NCI-H2171 (cell line): ENCODE data around the gene TMEM87B.
"Not testable (repeated sequence)": the region's sequence is repeated elsewhere in the genome, so short reads cannot be mapped to it uniquely, and the experiment has no call there.

ENCODE experiments used
- DNase-seq: peaks from one replicate; lab custom pipeline; 2025; lab: John Stamatoyannopoulos, UW

TMEM87B gene

DNA sequence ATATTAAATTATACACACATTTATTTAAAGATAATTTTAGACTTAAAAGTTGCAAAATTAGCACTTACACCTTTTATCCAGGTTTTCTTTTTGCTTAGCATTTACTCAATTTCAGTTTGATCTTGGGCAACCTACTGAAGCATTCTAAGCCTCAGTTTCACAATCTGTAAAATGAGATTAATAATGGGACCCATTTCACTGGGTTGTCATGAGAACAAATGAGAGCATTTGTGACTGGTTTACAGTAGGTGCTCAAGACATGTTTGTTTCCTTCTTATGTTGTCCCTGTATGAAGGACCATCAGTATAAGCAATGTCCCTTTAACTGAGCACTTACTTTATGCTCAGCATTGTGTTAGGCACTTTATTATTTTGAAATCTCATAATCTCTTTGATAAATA is 78.3 kb downstream of the TMEM87B start:
- no peak for DNase-seq

DNA sequence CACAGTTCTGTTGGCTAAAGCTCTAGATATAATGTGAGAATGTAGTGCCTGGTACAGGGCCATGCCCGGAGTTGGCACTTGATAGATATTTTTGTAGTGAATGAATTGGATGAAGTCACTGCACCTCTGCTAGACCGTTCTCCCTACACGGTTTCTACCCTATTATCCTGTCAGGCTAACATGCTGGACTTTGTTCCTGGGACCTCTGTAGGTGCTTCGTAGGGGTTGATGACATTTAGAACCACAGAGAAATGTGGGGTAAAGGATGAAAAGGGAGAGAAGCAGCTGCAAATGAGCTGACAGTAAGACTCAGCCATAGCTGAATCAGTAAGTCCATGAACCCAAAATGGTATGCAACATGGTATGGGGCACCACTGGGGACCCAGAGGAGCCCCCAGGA is 79.1 kb downstream of the TMEM87B start:
- DNase-seq: no peak

DNA sequence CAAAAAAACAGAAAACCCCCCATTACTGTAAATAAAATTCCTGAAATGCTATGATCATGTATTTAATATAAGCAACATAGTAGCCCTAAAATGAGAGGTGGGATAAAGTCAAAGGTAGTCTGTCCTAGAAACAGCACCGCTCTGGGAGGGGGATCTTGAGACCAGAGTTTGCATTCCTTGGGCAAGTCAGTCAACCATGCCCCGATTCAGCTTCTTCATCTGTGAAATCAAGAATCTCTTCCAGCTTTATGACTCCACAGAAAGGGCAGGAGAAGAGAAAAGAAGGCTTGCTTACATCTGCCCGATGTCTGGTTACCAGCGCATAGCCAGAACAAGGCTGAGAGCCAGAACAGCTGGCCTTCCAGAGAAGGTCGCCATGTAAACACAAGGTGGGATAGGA is 81.0 kb downstream of the TMEM87B start:
- DNase-seq: no peak

DNA sequence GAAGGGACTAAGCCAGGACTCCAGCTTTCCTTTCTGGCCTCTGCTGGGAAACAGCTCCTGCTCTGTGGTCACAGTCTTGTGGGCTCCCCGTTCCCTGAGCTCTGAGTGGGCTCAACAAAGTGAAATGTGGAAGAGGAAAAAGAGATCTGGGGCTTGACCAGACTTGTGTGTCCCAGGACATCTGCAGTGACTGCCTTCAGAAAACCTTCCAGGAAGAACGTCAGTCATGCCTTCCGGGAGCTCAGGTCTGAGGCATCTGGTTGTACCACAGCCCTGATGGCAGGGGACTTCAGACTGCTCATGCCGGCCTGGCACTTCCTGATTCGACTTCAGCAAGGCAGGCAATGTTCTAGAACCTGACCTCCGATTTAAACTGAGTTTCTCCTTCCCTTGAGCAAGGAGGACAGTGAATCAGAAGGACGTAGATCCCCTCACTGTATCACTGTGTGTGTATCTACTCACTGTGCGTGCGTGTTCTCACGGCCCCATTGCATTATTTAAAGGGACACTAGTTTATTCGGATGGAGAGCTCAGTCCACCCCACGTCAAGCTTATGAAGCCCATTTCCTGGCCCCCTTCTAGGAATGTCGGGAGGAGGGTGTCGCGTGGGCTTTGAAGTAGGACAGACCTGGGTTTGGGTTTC is 82.6 kb downstream of the TMEM87B start:
- no peak for DNase-seq

- no peak for DNase-seq
Observed at GRCh38 chr2:112138159-112139032, 83.3 kb downstream of the TMEM87B start, which contains the start of gene FBLN7. TSS of gene FBLN7 (plus strand) at chr2:112138385. CDS start at chr2:112138656, 271 bp downstream.

DNA sequence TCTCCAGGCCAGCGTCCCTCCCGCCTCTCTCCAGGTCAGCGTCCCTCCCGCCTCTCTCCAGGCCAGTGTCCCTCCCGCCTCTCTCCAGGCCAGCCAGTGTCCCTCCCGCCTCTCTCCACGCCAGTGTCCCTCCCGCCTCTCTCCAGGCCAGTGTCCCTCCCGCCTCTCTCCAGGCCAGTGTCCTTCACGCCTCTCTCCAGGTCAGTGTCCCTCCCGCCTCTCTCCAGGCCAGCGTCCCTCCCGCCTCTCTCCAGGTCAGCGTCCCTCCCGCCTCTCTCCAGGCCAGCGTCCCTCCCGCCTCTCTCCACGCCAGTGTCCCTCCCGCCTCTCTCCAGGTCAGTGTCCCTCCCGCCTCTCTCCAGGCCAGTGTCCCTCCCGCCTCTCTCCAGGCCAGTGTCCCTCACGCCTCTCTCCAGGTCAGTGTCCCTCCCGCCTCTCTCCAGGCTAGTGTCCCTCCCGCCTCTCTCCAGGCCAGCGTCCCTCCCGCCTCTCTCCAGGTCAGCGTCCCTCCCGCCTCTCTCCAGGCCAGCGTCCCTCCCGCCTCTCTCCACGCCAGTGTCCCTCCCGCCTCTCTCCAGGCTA is 84.1 kb downstream of the TMEM87B start:
- DNase-seq: not testable (repeated sequence)

- DNase-seq: not testable (repeated sequence)
Observed at GRCh38 chr2:112139661-112140204, 84.7 kb downstream of the TMEM87B start.

GRCh38 chr2:112140205-112140802 is 85.2 kb downstream of the TMEM87B start:
- DNase-seq: no peak

- no peak for DNase-seq
Observed at GRCh38 chr2:112140899-112141625, 86.0 kb downstream of the TMEM87B start.

DNA sequence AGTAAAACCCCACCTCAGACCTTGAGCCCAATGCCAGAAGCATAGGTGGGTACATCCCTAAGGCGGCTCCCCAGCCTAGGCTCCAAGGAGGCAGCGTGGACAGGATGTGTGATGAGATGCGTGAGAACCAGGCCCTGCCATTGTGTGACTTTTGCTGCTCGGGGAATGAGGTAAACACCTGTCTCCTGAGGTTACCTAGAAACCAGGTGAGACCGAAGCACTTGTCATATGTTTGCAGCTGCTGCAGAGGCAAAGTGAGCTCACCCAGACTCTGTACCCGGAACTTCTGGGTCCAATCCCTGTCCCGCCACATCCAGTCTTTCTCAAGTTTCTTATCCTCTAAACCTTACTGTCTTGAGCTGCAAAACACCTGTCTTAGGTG is 86.5 kb downstream of the TMEM87B start:
- no peak for DNase-seq

- no peak for DNase-seq
Observed at GRCh38 chr2:112142525-112143078, 87.5 kb downstream of the TMEM87B start.

GRCh38 chr2:112143150-112143549 is 88.1 kb downstream of the TMEM87B start:
- DNase-seq: no peak

DNA sequence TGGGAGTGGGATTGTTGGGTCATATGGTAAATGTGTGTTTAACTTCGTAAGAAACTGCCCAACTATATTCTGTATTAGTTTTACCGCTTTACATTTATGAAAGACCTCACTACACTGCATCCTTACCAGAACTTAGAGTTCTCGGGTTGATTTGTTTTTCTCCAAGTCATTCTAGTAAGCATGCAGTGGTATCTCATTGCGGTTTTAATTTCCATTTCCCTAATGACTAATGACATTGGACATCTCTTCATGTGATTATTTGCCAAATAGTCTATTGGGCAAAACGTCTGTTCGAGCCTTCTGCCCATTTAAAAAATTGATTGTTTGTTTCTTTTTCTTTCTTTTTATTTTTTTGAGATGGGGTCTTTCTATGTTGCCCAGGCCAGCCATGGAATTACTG is 89.9 kb downstream of the TMEM87B start:
- DNase-seq: no peak

GRCh38 chr2:112147382-112148168 is 92.5 kb downstream of the TMEM87B start:
- no peak for DNase-seq

GRCh38 chr2:112148477-112148876 is 93.4 kb downstream of the TMEM87B start:
- DNase-seq: no peak

GRCh38 chr2:112149194-112149593 is 94.1 kb downstream of the TMEM87B start:
- no peak for DNase-seq

DNA sequence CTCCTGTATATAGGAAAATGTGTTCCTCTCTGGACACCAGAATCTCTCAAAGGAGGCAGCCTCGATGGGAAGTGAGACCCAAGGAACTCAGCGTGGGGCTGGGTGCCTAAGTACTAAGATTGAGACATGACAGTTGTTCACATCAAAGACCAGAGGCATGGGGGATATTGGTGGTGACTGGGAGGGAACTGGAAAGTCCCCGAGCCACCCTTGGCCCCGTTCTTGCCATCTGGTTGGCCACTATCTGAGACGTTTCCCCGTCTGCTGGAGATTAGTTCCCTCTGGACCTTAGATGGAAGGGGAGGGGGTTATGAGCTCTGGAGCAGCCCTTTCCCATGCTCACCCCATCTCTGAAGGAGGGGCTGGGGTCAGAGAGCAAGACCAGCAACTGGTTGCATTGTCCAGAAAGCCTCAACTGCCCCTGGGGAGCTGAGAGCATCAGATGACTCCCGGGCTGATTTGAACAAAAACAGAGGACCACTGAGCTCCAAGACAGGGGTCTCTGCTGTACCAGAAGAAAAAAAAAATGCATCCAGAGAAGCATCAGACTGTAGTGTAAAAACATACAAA is 94.9 kb downstream of the TMEM87B start:
- DNase-seq: no peak

- no peak for DNase-seq
Observed at GRCh38 chr2:112150447-112150846, 95.4 kb downstream of the TMEM87B start.

GRCh38 chr2:112150851-112151250 is 95.8 kb downstream of the TMEM87B start:
- no peak for DNase-seq

GRCh38 chr2:112151271-112151670 is 96.2 kb downstream of the TMEM87B start:
- DNase-seq: no peak
